Ascending aorta (tissue), 2 donors: ENCODE measurements around the gene COL1A1. TPM values are rescaled to one million over a fixed set of nuclear protein-coding genes. Genes with fewer than 3 reads are reported as not detected.

ENCODE experiments used
- DNase-seq, 2 donors: peaks; one replicate each; pipeline ENCODE4 v3.0.0-alpha.2; 2019; ENCODE audit warnings: low spot score in 2 of 2
- H3K27ac ChIP-seq, 2 donors: fragments of 200-600 bp; sonication (generic); one replicate each; pipeline ENCODE4 v1.5.1; 2016 to 2017; ENCODE audit warnings: mild to moderate bottlenecking in 1 of 2
- H3K27me3 ChIP-seq: fragments of 200-600 bp; sonication (generic); one replicate; pipeline ENCODE4 v1.5.1; 2017
- H3K36me3 ChIP-seq, 2 donors: fragments of 200-600 bp; sonication (generic); one replicate each; pipeline ENCODE4 v1.5.1; 2016
- H3K4me1 ChIP-seq, 2 donors: fragments of 200-600 bp; sonication (generic); one replicate each; pipeline ENCODE4 v1.5.1; 2016 to 2017; ENCODE audit warnings: mild to moderate bottlenecking in 1 of 2
- H3K4me3 ChIP-seq, 2 donors: fragments of 200-600 bp; sonication (generic); one replicate each; pipeline ENCODE4 v1.5.1; 2016 to 2017; ENCODE audit warnings: mild to moderate bottlenecking in 1 of 2
- H3K9me3 ChIP-seq, 2 donors: fragments of 200-600 bp; sonication (generic); one replicate each; pipeline ENCODE4 v1.5.1; 2016
- intact Hi-C: fragments of 100-400 bp; cut with DNase I; formaldehyde crosslinking; loops from one replicate; pipeline ENCODE4 v1.15.1; 2023
- total RNA-seq: library from RNA; depleted of rRNA; stranded (reverse); fragments of >200 nt; gene quantifications from one replicate; pipeline ENCODE4 v1.1.0, GENCODE V29; 2016
- TF ChIP-seq, protein P1 (sequence below), 3 experiments: fragments of 200-600 bp in 2 of 3; fragments of 450-650 bp in 1 of 3; sonication (generic) in 2 of 3; IDR thresholded peaks; one replicate each; pipeline ENCODE4 v1.5.1; 2016 to 2019; ENCODE audit warnings: antibody characterized with exemption in 3 of 3, mild to moderate bottlenecking in 1 of 3, moderate library complexity in 1 of 3

Gene COL1A1
- total RNA-seq, 1 donor from 2014 or later, result 547 TPM

DNA sequence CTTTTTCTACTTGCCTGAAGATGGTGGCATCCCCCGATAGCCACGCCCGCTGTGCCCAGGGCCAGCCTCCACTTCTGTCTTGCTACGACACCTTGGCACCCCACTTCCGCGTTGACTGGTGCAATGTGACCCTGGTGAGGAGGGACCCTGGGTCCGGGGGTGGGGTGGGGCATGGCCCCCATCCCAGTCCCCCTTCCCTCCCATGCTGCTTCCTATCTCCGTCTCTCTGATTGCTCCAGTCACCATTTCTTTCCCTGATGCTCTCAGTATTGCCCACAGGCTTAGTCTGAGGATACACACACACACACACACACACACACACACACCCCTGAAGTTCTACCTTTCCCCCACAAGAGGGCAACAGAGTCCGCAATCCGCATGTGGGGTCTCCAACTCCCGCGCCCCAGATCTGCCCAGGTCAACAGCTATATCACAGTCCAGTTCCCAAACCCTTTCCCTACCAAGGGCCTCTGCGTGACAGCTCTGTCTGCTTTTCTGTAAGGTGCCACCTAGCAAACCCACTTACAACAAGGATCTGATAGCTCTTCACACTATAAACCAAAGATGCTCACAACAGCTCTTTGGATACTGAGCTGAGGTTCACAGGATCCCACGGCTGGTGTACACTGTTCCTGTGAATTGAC, 32.2 kb downstream of the COL1A1 start:
- H3K27ac ChIP-seq, result peak overlapping the region; percentile 97 to 99
- no peaks in the 10 kb centered on the region for H3K9me3 ChIP-seq
- H3K27me3 ChIP-seq, result no peaks in the 10 kb centered on the region
- intact Hi-C loops, result loop anchor here (1.0 to 2.0 kb wide), 3 partner anchors 29 to 128 kb away; no protein-coding TSS in a partner anchor
- TF ChIP-seq, protein P1, sequence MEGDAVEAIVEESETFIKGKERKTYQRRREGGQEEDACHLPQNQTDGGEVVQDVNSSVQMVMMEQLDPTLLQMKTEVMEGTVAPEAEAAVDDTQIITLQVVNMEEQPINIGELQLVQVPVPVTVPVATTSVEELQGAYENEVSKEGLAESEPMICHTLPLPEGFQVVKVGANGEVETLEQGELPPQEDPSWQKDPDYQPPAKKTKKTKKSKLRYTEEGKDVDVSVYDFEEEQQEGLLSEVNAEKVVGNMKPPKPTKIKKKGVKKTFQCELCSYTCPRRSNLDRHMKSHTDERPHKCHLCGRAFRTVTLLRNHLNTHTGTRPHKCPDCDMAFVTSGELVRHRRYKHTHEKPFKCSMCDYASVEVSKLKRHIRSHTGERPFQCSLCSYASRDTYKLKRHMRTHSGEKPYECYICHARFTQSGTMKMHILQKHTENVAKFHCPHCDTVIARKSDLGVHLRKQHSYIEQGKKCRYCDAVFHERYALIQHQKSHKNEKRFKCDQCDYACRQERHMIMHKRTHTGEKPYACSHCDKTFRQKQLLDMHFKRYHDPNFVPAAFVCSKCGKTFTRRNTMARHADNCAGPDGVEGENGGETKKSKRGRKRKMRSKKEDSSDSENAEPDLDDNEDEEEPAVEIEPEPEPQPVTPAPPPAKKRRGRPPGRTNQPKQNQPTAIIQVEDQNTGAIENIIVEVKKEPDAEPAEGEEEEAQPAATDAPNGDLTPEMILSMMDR (IDR thresholded peaks at IDR 0.05), result peak; percentile 72 to 94 (median 75)
- no peak for DNase-seq
- peak overlapping the region in 1 of 2 donors; percentile 31 for H3K4me3 ChIP-seq
- peaks cover 13 to 19% of the 10 kb centered on the region in 2 donors for H3K36me3 ChIP-seq
- peaks cover 21 to 43% of the 10 kb centered on the region in 2 donors for H3K4me1 ChIP-seq

GRCh38 chr17:50168319-50168718, 33.1 kb downstream of the COL1A1 start:
- peak overlapping the region; percentile 97 to 99 for H3K27ac ChIP-seq
- peaks cover 22 to 39% of the 10 kb centered on the region in 2 donors for H3K4me1 ChIP-seq
- no peak for DNase-seq
- intact Hi-C loops, result loop anchor here (2.0 kb wide), 1 partner anchor 128 kb away; no protein-coding TSS in a partner anchor
- H3K4me3 ChIP-seq, result peak overlapping the region in 1 of 2 donors; percentile 73
- peaks cover 13 to 19% of the 10 kb centered on the region in 2 donors for H3K36me3 ChIP-seq
- TF ChIP-seq, protein P1 (IDR thresholded peaks at IDR 0.05), result no peak
- no peaks in the 10 kb centered on the region for H3K9me3 ChIP-seq
- no peaks in the 10 kb centered on the region for H3K27me3 ChIP-seq

GRCh38 chr17:50167371-50167770, 34.1 kb downstream of the COL1A1 start:
- peaks cover 19 to 34% of the 10 kb centered on the region in 2 donors for H3K4me1 ChIP-seq
- no peaks in the 10 kb centered on the region for H3K27me3 ChIP-seq
- peak overlapping the region in 1 of 2 donors; percentile 73 for H3K4me3 ChIP-seq
- TF ChIP-seq, protein P1 (IDR thresholded peaks at IDR 0.05), result no peak
- H3K9me3 ChIP-seq, result no peaks in the 10 kb centered on the region
- intact Hi-C loops, result no loop called here
- H3K27ac ChIP-seq, result peak overlapping the region; percentile 97 to 99
- H3K36me3 ChIP-seq, result peaks cover 13 to 19% of the 10 kb centered on the region in 2 donors
- no peak for DNase-seq

DNA sequence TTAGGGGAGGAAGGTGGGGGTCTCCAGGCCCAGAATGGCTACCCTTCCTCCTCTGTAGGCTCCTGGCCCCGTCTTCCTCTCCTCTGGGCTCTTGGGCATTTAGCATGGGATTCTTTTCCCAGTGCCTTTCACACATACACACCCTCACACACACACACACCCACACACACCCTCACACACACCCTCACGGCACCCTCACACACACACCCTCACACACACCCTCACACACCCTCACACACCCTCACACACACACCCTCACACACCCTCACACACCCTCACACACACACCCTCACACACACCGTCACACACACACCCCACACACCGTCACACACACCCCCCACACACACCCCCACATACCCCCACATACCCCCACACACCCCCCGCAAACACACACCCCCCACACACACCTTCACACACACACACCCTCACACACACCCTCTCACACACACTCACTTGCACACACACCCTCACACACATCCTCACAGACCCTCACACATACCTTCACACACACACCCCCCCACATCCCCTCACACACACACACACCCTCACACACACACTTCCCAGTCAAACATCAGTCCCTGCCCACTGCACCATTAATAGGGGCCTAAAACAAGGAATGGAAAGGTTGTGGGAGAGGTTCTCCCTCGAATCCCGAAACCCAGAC, 34.8 kb downstream of the COL1A1 start:
- TF ChIP-seq, protein P1 (IDR thresholded peaks at IDR 0.05), result no peak
- intact Hi-C loops, result no loop called here
- Histone ChIP-seq H3K27ac (peak overlapping the region; percentile 97 to 99), H3K9me3 (no peaks in the 10 kb centered on the region), H3K36me3 (peaks cover 12 to 13% of the 10 kb centered on the region in 2 donors), H3K27me3 (no peaks in the 10 kb centered on the region), H3K4me1 (peaks cover 19 to 40% of the 10 kb centered on the region in 2 donors), H3K4me3 (peak overlapping the region; percentile 25 to 73)
- DNase-seq, result no peak

GRCh38 chr17:50165867-50166517, 35.4 kb downstream of the COL1A1 start, which contains the start of gene SGCA:
SGCA (plus strand) TSS chr17:50166005; CDS start chr17:50166041, 36 bp downstream.
- intact Hi-C loops, result no loop called here
- TF ChIP-seq, protein P1 (IDR thresholded peaks at IDR 0.05), result no peak
- Histone ChIP-seq H3K27me3 (no peaks in the 10 kb centered on the region), H3K4me1 (peaks cover 19 to 41% of the 10 kb centered on the region in 2 donors), H3K27ac (peak within 1 kb of the TSS; percentile 97 to 99), H3K36me3 (peaks cover 8 to 13% of the 10 kb centered on the region in 2 donors), H3K9me3 (no peaks in the 10 kb centered on the region), H3K4me3 (peak within 1 kb of the TSS; percentile 25 to 73)
- DNase-seq, result no peak
